Lung (tissue), 12 donors: ENCODE data around the gene NOL12. TPM values are rescaled to one million over a fixed set of nuclear protein-coding genes. Genes with fewer than 3 reads are reported as not detected.

ENCODE experiments used
- ATAC-seq: fragments of 200-7000 bp; cut with Tn5 transposase; one replicate; pipeline ENCODE4 v1.9.1; 2020; ENCODE audit warnings: moderate number of reproducible peaks; ENCODE audit not compliant: insufficient read depth, low FRiP score
- DNase-seq, 3 donors: peaks; one replicate each; pipeline ENCODE4 v3.0.0-alpha.2; 2013 to 2017
- H3K27ac ChIP-seq, 2 donors: one replicate each; pipeline ENCODE4 v1.5.1; 2013; ENCODE audit warnings: mild to moderate bottlenecking in 2 of 2, moderate library complexity in 2 of 2, control low read depth in 1 of 2, inconsistent platforms in 1 of 2, low read depth in 1 of 2, low read length in 1 of 2
- H3K27me3 ChIP-seq, 3 donors: one replicate each; pipeline ENCODE4 v1.5.1; 2013; ENCODE audit warnings: low read length in 2 of 3; ENCODE audit not compliant: control insufficient read depth in 3 of 3, insufficient read depth in 3 of 3
- H3K36me3 ChIP-seq, 4 donors: one replicate each; pipeline ENCODE4 v1.5.1; 2013; ENCODE audit warnings: low read length in 4 of 4, mild to moderate bottlenecking in 1 of 4, moderate library complexity in 1 of 4; ENCODE audit not compliant: control insufficient read depth in 4 of 4, insufficient read depth in 4 of 4
- H3K4me1 ChIP-seq, 5 donors: one replicate each; pipeline ENCODE4 v1.5.1; 2013; ENCODE audit warnings: low read length in 5 of 5, mild to moderate bottlenecking in 2 of 5, moderate library complexity in 1 of 5; ENCODE audit not compliant: control insufficient read depth in 5 of 5, insufficient read depth in 5 of 5
- H3K4me3 ChIP-seq: one replicate; pipeline ENCODE4 v1.5.1; 2013; ENCODE audit warnings: mild to moderate bottlenecking, control low read depth, moderate library complexity
- H3K9ac ChIP-seq, 2 donors: one replicate each; pipeline ENCODE4 v1.5.1; 2013; ENCODE audit warnings: low read length in 2 of 2, control low read depth in 1 of 2; ENCODE audit not compliant: insufficient read depth in 1 of 2
- H3K9me3 ChIP-seq, 4 donors: one replicate each; pipeline ENCODE4 v1.5.1; 2013; ENCODE audit warnings: low read length in 3 of 4, mild to moderate bottlenecking in 1 of 4, moderate library complexity in 1 of 4; ENCODE audit not compliant: control insufficient read depth in 4 of 4, insufficient read depth in 3 of 4
- WGBS, 2 donors: extraction: QIAGEN DNeasy Blood & Tissue Kit; methylation state at CpG; one replicate each; pipeline ENCODE4 v1.1.7; 2013; 5-methylcytosine and 5-hydroxymethylcytosine counted together
- polyA plus RNA-seq, 2 donors: library from polyadenylated mRNA; stranded (reverse); fragments of 200-250 nt; gene quantifications; one replicate each; pipeline ENCODE4 v1.2.1, GENCODE V29; 2013
- total RNA-seq, 2 donors: library from RNA; depleted of rRNA in 1 of 2; stranded (reverse); fragments of >200 nt in 1 of 2; gene quantifications; one replicate each; pipeline ENCODE4 v1.2.1, GENCODE V29; 2014 to 2021
- TF ChIP-seq, protein P1 (sequence below): IDR thresholded peaks from 2 replicates; pipeline ENCODE4 v1.5.1; 2012; ENCODE audit warnings: mild to moderate bottlenecking; ENCODE audit errors: control extremely low read depth, extremely low read depth
- donor health status: control.
- donor health status: control.
- donor health status: Bipolar disorder and iron deficiency.
- donor health status: healthy.
- donor health status: DM: yes; HTN: yes; CAD: no.

Gene NOL12
- total and polyA plus RNA-seq, 4 donors: 14.5 to 37.0 (median 29.5) TPM

- ATAC-seq: no peak
Measured at GRCh38 chr22:37710675-37711074, 24.5 kb downstream of the NOL12 start.

DNA sequence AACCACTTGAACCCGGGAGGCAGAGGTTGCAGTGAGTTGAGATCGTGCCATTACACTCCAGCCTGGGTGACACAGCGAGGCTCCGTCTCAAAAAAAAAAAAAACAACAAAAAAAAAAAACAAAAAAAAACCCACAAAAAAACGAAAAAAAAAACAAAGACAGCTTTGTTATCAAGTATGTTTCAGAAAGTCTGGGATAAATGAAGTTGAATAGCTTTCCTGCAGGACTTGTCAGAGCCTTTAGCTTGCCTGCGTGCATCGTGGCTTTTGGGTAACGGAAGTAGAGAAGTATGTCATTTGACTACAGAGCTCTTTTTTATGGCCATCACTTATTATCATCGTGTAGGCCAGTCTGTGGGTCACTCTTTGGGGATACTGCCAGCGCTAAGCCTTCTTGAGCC is 25.3 kb downstream of the NOL12 start:
- no peak for ATAC-seq
- Histone ChIP-seq H3K4me3 (no peak overlapping the region), H3K4me1 (peaks cover 0 to 3% (median 0%) of the 10 kb centered on the region in 5 donors), H3K9ac (no peak overlapping the region), H3K27ac (no peak overlapping the region), H3K27me3 (no peaks in the 10 kb centered on the region), H3K36me3 (no peaks in the 10 kb centered on the region), H3K9me3 (no peaks in the 10 kb centered on the region)
- WGBS, 2 donors: 92 to 97% methylated on average over 10 of the region's 10 CpGs
- TF ChIP-seq, protein P1, sequence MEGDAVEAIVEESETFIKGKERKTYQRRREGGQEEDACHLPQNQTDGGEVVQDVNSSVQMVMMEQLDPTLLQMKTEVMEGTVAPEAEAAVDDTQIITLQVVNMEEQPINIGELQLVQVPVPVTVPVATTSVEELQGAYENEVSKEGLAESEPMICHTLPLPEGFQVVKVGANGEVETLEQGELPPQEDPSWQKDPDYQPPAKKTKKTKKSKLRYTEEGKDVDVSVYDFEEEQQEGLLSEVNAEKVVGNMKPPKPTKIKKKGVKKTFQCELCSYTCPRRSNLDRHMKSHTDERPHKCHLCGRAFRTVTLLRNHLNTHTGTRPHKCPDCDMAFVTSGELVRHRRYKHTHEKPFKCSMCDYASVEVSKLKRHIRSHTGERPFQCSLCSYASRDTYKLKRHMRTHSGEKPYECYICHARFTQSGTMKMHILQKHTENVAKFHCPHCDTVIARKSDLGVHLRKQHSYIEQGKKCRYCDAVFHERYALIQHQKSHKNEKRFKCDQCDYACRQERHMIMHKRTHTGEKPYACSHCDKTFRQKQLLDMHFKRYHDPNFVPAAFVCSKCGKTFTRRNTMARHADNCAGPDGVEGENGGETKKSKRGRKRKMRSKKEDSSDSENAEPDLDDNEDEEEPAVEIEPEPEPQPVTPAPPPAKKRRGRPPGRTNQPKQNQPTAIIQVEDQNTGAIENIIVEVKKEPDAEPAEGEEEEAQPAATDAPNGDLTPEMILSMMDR: no peak
- no peak for DNase-seq

More at GRCh38 chr22:37710675-37711074, 24.5 kb downstream of the NOL12 start:
- Histone ChIP-seq H3K9ac (no peak overlapping the region), H3K9me3 (no peaks in the 10 kb centered on the region), H3K36me3 (no peaks in the 10 kb centered on the region), H3K4me1 (peaks cover 0 to 3% (median 0%) of the 10 kb centered on the region in 5 donors), H3K4me3 (no peak overlapping the region), H3K27ac (no peak overlapping the region), H3K27me3 (no peaks in the 10 kb centered on the region)
- DNase-seq: no peak
- whole genome bisulfite sequencing, 2 donors: 91 to 96% methylated on average over 3 of the region's 3 CpGs
- TF ChIP-seq, protein P1: no peak

- WGBS, 2 donors: 89 to 96% methylated on average over 7 of the region's 7 CpGs
- Histone ChIP-seq H3K36me3 (no peaks in the 10 kb centered on the region), H3K9ac (no peak overlapping the region), H3K27ac (no peak overlapping the region), H3K9me3 (no peaks in the 10 kb centered on the region), H3K27me3 (no peaks in the 10 kb centered on the region), H3K4me1 (no peaks in the 10 kb centered on the region), H3K4me3 (no peak overlapping the region)
- DNase-seq (no peak), ATAC-seq (no peak)
- TF ChIP-seq, protein P1: no peak
Measured at GRCh38 chr22:37713761-37714160, 27.6 kb downstream of the NOL12 start.

DNA sequence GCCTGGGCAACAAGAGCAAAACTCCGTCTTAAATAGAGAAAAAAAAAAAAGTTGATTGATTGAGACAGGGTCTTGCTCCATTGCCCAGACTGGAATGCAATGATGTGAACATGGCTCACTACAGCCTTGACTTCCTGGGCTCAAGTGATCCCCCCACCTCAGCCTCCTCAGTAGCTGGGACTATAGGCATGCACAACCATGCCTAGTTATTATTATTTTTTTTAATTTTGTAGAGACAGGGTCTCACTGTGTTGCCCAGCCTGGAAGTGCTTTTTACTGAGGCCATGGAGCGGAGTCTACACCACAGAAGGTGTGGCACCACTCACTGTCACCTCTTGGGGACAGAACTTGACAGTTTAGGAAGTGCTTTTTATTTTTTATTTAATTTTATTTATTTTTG is 28.5 kb downstream of the NOL12 start:
- H3K27me3 ChIP-seq: no peaks in the 10 kb centered on the region
- ATAC-seq (no peak), DNase-seq (no peak)
- no peaks in the 10 kb centered on the region for H3K36me3 ChIP-seq
- H3K4me3 ChIP-seq: no peak overlapping the region
- no peak overlapping the region for H3K27ac ChIP-seq
- 94 to 95% methylated on average over 2 of the region's 2 CpGs for WGBS, 2 donors
- TF ChIP-seq, protein P1: no peak
- no peaks in the 10 kb centered on the region for H3K4me1 ChIP-seq
- H3K9ac ChIP-seq: no peak overlapping the region
- H3K9me3 ChIP-seq: no peaks in the 10 kb centered on the region
